Psoas muscle (tissue), 8 donors: Measurements from ENCODE around the gene AUTS2. TPM values are rescaled to one million over a fixed set of nuclear protein-coding genes. Genes with fewer than 3 reads are reported as not detected.

ENCODE experiments used
- ATAC-seq, 4 donors: fragments of 200-7000 bp; cut with Tn5 transposase; one replicate each; pipeline ENCODE4 v1.9.1; 2020; ENCODE audit warnings: moderate library complexity in 3 of 4, mild to moderate bottlenecking in 2 of 4
- DNase-seq, 2 donors: peaks; one replicate each; pipeline ENCODE4 v3.0.0-alpha.2; 2020
- H3K27ac ChIP-seq: fragments of 200-600 bp; one replicate; pipeline ENCODE4 v1.8.0; 2022
- H3K27me3 ChIP-seq, 3 donors: fragments of 200-600 bp in 1 of 3; one replicate each; pipeline versions ENCODE4 v1.6.1 to v1.8.0; 2013 to 2022; ENCODE audit warnings: low read length in 2 of 3, mild to moderate bottlenecking in 2 of 3, moderate library complexity in 1 of 3; ENCODE audit not compliant: insufficient read depth in 3 of 3
- H3K36me3 ChIP-seq, 2 donors: fragments of 200-600 bp in 1 of 2; one replicate each; pipeline versions ENCODE4 v1.6.1 to v1.8.0; 2013 to 2022; ENCODE audit warnings: low read depth in 1 of 2, mild to moderate bottlenecking in 1 of 2, moderate library complexity in 1 of 2; ENCODE audit not compliant: insufficient read depth in 1 of 2
- H3K4me1 ChIP-seq: fragments of 200-600 bp; one replicate; pipeline ENCODE4 v1.8.0; 2022
- H3K4me3 ChIP-seq: fragments of 200-600 bp; one replicate; pipeline ENCODE4 v1.8.0; 2022; ENCODE audit warnings: mild to moderate bottlenecking
- H3K9me3 ChIP-seq: fragments of 200-600 bp; one replicate; pipeline ENCODE4 v1.8.0; 2022
- WGBS, 3 donors: extraction: QIAGEN DNeasy Blood & Tissue Kit; methylation state at CpG; one replicate each; pipeline versions ENCODE4 v1.1.6 to v1.1.7; 2013; 5-methylcytosine and 5-hydroxymethylcytosine counted together
- intact Hi-C, 2 donors: fragments of 100-400 bp; cut with DNase I; formaldehyde crosslinking; loops; one replicate each; pipeline versions ENCODE4 v1.11.0 to v1.14.2; 2022
- polyA plus RNA-seq, 3 donors: library from polyadenylated mRNA; stranded (reverse); fragments of 200-250 nt; gene quantifications; one replicate each; pipeline ENCODE4 v1.2.3, GENCODE V29; 2013
- total RNA-seq, 4 donors: library from RNA; stranded (reverse); fragmentation: NEBNext Ultra II Directional in 2 of 4; extraction: Animal tissue kit (Norgen Biotek cat#: 25700) in 2 of 4; gene quantifications; one replicate each; pipeline versions ENCODE4 v1.2.1 to v1.2.4, GENCODE V29; 2021 to 2023
- TF ChIP-seq, protein P1 (sequence below): fragments of 200-600 bp; IDR thresholded peaks from one replicate; pipeline ENCODE4 v1.8.0; 2022; ENCODE audit warnings: antibody characterized with exemption
- donor health status: healthy with polysubstance abuse.
- donor health status: DM: no; HTN: no; CAD: no; lungs with moderate emphysema.
- donor health status: Bipolar disorder and iron deficiency.
- donor health status: healthy.
- donor health status: DM: yes; HTN: yes; CAD: no.
- donor health status: DM: no; HTN: no; CAD: no.
- donor health status: DM: no; HTN: no; CAD: no.
- donor health status: DM: yes; HTN: yes; CAD: no.

AUTS2 gene
- total and polyA plus RNA-seq, 7 donors: 5.0 to 33.5 (median 14.3) TPM

DNA sequence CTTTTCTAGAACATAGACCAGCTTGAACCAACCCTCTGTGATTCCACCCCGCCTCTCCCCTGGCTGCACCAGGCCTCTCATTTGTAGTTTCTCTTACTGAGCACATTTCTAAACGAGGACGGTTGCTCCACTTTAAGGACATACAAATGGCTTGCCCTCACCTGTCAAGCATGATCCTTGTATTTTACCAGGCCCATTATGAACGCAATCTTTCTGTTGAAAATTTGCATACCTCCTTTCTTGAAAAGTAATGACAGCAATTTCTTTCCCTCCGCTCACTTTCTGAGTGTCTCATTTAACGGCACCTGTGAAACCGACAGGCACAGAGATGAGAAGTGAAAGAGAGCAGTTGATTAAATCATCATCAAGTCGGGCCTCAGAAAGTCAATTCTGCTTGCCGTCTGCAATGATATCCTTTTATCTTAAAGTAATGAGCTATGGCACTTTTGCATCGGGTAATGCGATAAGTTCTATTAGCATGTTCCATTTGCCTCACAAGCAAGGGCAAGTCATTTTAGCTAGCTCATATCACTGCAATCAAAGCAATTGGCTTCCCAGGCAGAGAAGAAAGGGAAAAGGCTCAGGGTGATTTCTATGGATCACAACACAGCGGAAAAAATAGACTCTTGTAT is 828.1 kb downstream of the AUTS2 start:
- no peak overlapping the region for H3K27ac ChIP-seq
- 93 to 95% (median 94%) methylated on average over 12 of the region's 12 CpGs for WGBS, 3 donors
- ATAC-seq: no peak

DNA sequence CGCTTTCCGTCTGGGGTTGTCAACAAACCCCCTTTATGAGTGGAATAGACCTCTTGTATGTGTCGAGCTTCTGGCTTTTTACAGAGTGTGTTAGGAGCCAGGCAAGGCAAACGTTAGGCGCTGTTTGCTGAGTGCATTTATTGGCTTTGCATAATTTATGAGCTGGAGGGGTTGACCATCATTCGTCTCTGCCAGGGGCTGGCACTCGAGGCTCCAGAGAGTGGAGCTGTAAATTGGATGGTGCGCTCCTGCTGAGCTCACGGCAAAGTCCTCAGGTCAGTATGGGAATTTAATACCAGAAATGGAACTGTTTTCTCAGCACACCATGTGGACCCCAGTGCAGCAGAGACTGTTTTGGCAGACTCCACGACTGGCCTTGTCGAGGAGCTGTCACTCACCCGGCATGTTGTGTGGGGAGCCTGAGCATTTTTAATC is 834.3 kb downstream of the AUTS2 start:
- no peak for DNase-seq
- H3K4me1 ChIP-seq: no peaks in the 10 kb centered on the region
- no peaks in the 10 kb centered on the region for H3K27me3 ChIP-seq
- no peak overlapping the region for H3K27ac ChIP-seq
- TF ChIP-seq, protein P1, sequence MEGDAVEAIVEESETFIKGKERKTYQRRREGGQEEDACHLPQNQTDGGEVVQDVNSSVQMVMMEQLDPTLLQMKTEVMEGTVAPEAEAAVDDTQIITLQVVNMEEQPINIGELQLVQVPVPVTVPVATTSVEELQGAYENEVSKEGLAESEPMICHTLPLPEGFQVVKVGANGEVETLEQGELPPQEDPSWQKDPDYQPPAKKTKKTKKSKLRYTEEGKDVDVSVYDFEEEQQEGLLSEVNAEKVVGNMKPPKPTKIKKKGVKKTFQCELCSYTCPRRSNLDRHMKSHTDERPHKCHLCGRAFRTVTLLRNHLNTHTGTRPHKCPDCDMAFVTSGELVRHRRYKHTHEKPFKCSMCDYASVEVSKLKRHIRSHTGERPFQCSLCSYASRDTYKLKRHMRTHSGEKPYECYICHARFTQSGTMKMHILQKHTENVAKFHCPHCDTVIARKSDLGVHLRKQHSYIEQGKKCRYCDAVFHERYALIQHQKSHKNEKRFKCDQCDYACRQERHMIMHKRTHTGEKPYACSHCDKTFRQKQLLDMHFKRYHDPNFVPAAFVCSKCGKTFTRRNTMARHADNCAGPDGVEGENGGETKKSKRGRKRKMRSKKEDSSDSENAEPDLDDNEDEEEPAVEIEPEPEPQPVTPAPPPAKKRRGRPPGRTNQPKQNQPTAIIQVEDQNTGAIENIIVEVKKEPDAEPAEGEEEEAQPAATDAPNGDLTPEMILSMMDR: no peak
- no peaks in the 10 kb centered on the region for H3K36me3 ChIP-seq
- 85 to 86% (median 86%) methylated on average over 12 of the region's 12 CpGs for WGBS, 3 donors
- ATAC-seq: no peak
- H3K4me3 ChIP-seq: no peak overlapping the region
- intact Hi-C loops: no loop called here
- no peaks in the 10 kb centered on the region for H3K9me3 ChIP-seq

More for the DNA sequence above, 828.1 kb downstream of the AUTS2 start:
- DNase-seq: no peak
- Histone ChIP-seq H3K27me3 (no peaks in the 10 kb centered on the region), H3K4me3 (no peak overlapping the region), H3K4me1 (no peaks in the 10 kb centered on the region), H3K9me3 (no peaks in the 10 kb centered on the region), H3K36me3 (no peaks in the 10 kb centered on the region)
- TF ChIP-seq, protein P1: no peak
- intact Hi-C loops: no loop called here

DNA sequence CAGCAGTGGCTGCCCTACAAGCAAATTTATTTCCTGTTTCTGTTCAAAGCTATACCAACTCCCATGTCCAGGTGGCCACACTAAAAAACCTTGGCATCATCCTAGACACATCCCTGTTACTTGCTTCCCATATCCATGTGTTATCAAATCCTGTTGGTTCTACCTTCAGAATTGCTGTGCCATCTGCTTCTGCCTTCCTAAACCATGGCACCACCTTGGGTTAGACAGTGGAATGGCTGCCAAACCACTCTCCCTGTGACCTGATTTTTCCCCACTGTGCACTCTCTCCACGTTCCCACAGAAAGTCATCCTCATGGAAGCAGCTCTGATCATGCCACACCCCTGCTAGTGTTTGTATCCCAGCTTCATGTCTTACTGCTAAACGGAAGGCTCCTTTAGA is 836.1 kb downstream of the AUTS2 start:
- intact Hi-C loops: no loop called here
- H3K9me3 ChIP-seq: no peaks in the 10 kb centered on the region
- H3K27me3 ChIP-seq: no peaks in the 10 kb centered on the region
- H3K4me3 ChIP-seq: no peak overlapping the region
- DNase-seq (no peak), ATAC-seq (no peak)
- WGBS, 3 donors: 65 to 86% (median 66%) methylated on average over 2 of the region's 2 CpGs
- H3K36me3 ChIP-seq: no peaks in the 10 kb centered on the region
- TF ChIP-seq, protein P1: no peak
- H3K4me1 ChIP-seq: no peaks in the 10 kb centered on the region
- H3K27ac ChIP-seq: no peak overlapping the region

DNA sequence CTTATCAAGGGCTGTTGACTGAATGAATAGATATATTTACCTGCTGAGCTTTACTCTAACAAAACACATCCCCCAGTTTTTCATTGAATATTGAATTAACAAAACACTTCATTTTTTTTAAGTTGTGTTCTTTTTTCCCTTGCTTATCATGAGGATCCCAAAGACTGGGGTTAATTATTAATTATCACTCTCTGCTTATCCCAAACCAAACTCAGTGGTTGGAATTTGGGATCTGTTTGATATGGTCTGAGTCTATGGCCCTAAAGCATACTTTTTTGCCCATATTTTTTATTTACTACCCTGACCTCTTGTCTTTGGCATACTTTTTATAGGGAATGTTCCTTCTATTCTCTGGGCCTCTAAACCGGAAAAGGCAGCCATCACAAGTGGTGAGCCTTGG is 836.5 kb downstream of the AUTS2 start:
- no peaks in the 10 kb centered on the region for H3K36me3 ChIP-seq
- WGBS, 3 donors: 85 to 100% (median 98%) methylated on average over 1 of the region's 1 CpG
- no peak for DNase-seq
- H3K4me3 ChIP-seq: no peak overlapping the region
- no peaks in the 10 kb centered on the region for H3K4me1 ChIP-seq
- no peak for ATAC-seq
- TF ChIP-seq, protein P1: no peak
- no peak overlapping the region for H3K27ac ChIP-seq
- H3K9me3 ChIP-seq: no peaks in the 10 kb centered on the region
- intact Hi-C loops: no loop called here
- H3K27me3 ChIP-seq: no peaks in the 10 kb centered on the region

DNA sequence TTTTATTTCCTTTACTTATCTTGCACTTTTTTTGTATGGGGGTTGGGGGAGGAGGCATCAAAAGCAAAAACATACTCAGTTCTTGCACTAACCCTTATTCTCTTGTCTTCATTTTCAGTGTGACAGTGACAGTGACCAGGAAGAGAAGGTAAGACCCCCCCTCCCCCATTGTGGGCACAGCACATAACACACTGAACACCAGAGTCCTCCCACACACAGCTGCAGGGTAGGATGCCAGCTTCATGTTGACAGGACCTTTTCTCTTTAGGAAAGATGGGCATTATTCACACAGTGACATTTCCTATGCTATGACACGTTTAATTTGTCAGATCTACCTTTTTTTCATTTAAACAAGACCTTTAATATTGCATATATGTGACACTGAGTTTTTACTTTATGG is 837.4 kb downstream of the AUTS2 start:
- H3K36me3 ChIP-seq: no peaks in the 10 kb centered on the region
- intact Hi-C loops: no loop called here
- DNase-seq: no peak
- TF ChIP-seq, protein P1: no peak
- 86 to 93% (median 91%) methylated on average over 1 of the region's 1 CpG for WGBS, 3 donors
- no peaks in the 10 kb centered on the region for H3K9me3 ChIP-seq
- no peak overlapping the region for H3K4me3 ChIP-seq
- H3K27ac ChIP-seq: no peak overlapping the region
- H3K4me1 ChIP-seq: no peaks in the 10 kb centered on the region
- H3K27me3 ChIP-seq: no peaks in the 10 kb centered on the region
- ATAC-seq: no peak
